Activated CD8-positive, alpha-beta T cell treated with anti-CD3 and anti-CD28 coated beads for 36 hours (primary cell): Measurements from ENCODE around the gene GPR42. TPM values are rescaled to one million over a fixed set of nuclear protein-coding genes. Genes with fewer than 3 reads are reported as not detected.

Source experiments
- ATAC-seq: fragments of 200-7000 bp; cut with Tn5 transposase; one replicate; pipeline ENCODE4 v1.10.0; 2021; ENCODE audit warnings: mild to moderate bottlenecking, moderate library complexity
- CTCF ChIA-PET: fragments of 350-600 bp; sonication (Branson Sonifier 250); formaldehyde crosslinking; loops from one replicate; lab custom pipeline; 2021; ENCODE audit warnings: antibody characterized with exemption; lab: Charles Lee
- POLR2A ChIA-PET: fragments of 350-600 bp; sonication (Branson Sonifier 250); formaldehyde crosslinking; loops from one replicate; lab custom pipeline; 2021; ENCODE audit warnings: antibody characterized with exemption; lab: Charles Lee
- DNase-seq: peaks from one replicate; pipeline ENCODE4 v3.0.0-alpha.2; 2020
- H3K27ac Mint-ChIP-seq: one replicate; pipeline ENCODE4 v1.8.0; 2021; ENCODE audit warnings: mild to moderate bottlenecking, mixed read lengths
- H3K27me3 Mint-ChIP-seq: one replicate; pipeline ENCODE4 v1.8.0; 2021; ENCODE audit warnings: mixed read lengths
- H3K36me3 Mint-ChIP-seq: one replicate; pipeline ENCODE4 v1.8.0; 2021; ENCODE audit warnings: low read depth, mixed read lengths
- H3K4me1 Mint-ChIP-seq: one replicate; pipeline ENCODE4 v1.8.0; 2021; ENCODE audit warnings: low read depth, mixed read lengths
- H3K4me3 Mint-ChIP-seq: one replicate; pipeline ENCODE4 v1.8.0; 2021; ENCODE audit warnings: mild to moderate bottlenecking, moderate library complexity, mixed read lengths
- H3K9me3 Mint-ChIP-seq: one replicate; pipeline ENCODE4 v1.8.0; 2021; ENCODE audit warnings: mixed read lengths
- CTCF ChIP-seq: fragments of 200-600 bp; IDR thresholded peaks from one replicate; pipeline ENCODE4 v1.8.0; 2022; ENCODE audit warnings: antibody characterized with exemption, mild to moderate bottlenecking
- intact Hi-C: fragments of 100-400 bp; cut with micrococcal nuclease; formaldehyde crosslinking; loops from one replicate; pipeline ENCODE4 v1.10.0; 2022
- microRNA-seq: library from miRNA; unstranded; fragments of <30 nt; microRNA quantifications from one replicate; pipeline ENCODE4 v1.2.0, GENCODE V29; 2022; ENCODE audit warnings: borderline microRNAs expressed, borderline replicate concordance
- total RNA-seq, 2 experiments: library from RNA; stranded (reverse); gene quantifications; one replicate each; pipeline ENCODE4 v1.2.3, GENCODE V29; 2021

Gene GPR42
- total RNA-seq, 2 experiments from 2014 or later: 0.18 to 0.56 TPM

- peaks cover 17% of the 10 kb centered on the region for H3K27me3 Mint-ChIP-seq
- POLR2A ChIA-PET: interaction anchor here (0.6 kb wide), 1 partner anchor 28 kb away, joined by 3 read pairs; no protein-coding TSS in a partner anchor
- H3K9me3 Mint-ChIP-seq: no peaks in the 10 kb centered on the region
- H3K27ac Mint-ChIP-seq: no peak overlapping the region
- ATAC-seq: no peak
- H3K36me3 Mint-ChIP-seq: no peaks in the 10 kb centered on the region
- CTCF ChIA-PET: interaction anchor here (1.0 to 1.7 kb wide), 4 partner anchors 13 to 92 kb away, joined by 3 to 4 read pairs (median 3); no protein-coding TSS in a partner anchor
- H3K4me3 Mint-ChIP-seq: no peak overlapping the region
- intact Hi-C loops: no loop called here
- DNase-seq: no peak
- no peaks in the 10 kb centered on the region for H3K4me1 Mint-ChIP-seq
- no peak for TF ChIP-seq CTCF
Measured at GRCh38 chr19:35417713-35418534, 47.1 kb downstream of the GPR42 start.

GRCh38 chr19:35419046-35419445 is 48.2 kb downstream of the GPR42 start:
- Mint-ChIP-seq H3K9me3 (no peaks in the 10 kb centered on the region), H3K27ac (no peak overlapping the region), H3K27me3 (peaks cover 15% of the 10 kb centered on the region), H3K36me3 (no peaks in the 10 kb centered on the region), H3K4me3 (no peak overlapping the region), H3K4me1 (no peaks in the 10 kb centered on the region)
- no peak for DNase-seq
- intact Hi-C loops: no loop called here
- TF ChIP-seq CTCF: no peak
- ChIA-PET POLR2A (interaction anchor here (0.6 to 1.2 kb wide), 2 partner anchors 16 to 20 kb away, joined by 3 to 4 read pairs; no protein-coding TSS in a partner anchor), CTCF (interaction anchor here (1.0 to 1.5 kb wide), 2 partner anchors 12 to 44 kb away, joined by 3 to 4 read pairs; no protein-coding TSS in a partner anchor)
- no peak for ATAC-seq

- Mint-ChIP-seq H3K27ac (no peak overlapping the region), H3K36me3 (no peaks in the 10 kb centered on the region), H3K9me3 (no peaks in the 10 kb centered on the region), H3K4me1 (no peaks in the 10 kb centered on the region), H3K27me3 (peaks cover 12% of the 10 kb centered on the region), H3K4me3 (no peak overlapping the region)
- ChIA-PET CTCF (interaction anchor here (1.0 to 1.4 kb wide), 2 partner anchors 43 to 48 kb away, joined by 3 to 4 read pairs; no protein-coding TSS in a partner anchor), POLR2A (interaction anchor here (0.6 to 1.2 kb wide), 2 partner anchors 16 to 21 kb away, joined by 3 to 4 read pairs; no protein-coding TSS in a partner anchor)
- no peak for DNase-seq
- intact Hi-C loops: no loop called here
- no peak for ATAC-seq
- TF ChIP-seq CTCF: no peak
Measured at GRCh38 chr19:35419805-35420204, 48.9 kb downstream of the GPR42 start.

- DNase-seq (no peak), ATAC-seq (no peak)
- CTCF ChIA-PET: interaction anchor here (1.4 kb wide), 1 partner anchor 47 kb away, joined by 4 read pairs; no protein-coding TSS in a partner anchor
- no peak overlapping the region for H3K4me3 Mint-ChIP-seq
- no peak for TF ChIP-seq CTCF
- peaks cover 7% of the 10 kb centered on the region for H3K27me3 Mint-ChIP-seq
- H3K4me1 Mint-ChIP-seq: no peaks in the 10 kb centered on the region
- no peaks in the 10 kb centered on the region for H3K9me3 Mint-ChIP-seq
- POLR2A ChIA-PET: no interaction called here
- H3K36me3 Mint-ChIP-seq: no peaks in the 10 kb centered on the region
- intact Hi-C loops: no loop called here
- no peak overlapping the region for H3K27ac Mint-ChIP-seq
Measured at GRCh38 chr19:35421362-35421761, 50.5 kb downstream of the GPR42 start.

Small RNA genes within 50 kb of the gene (microRNA-seq; reads per million reads assigned to microRNA genes)
- 0.91 reads per million for gene MIR5196

Other genes starting within 250 kb of the GPR42 start
- gene LGI4, start 236.0 kb upstream of the GPR42 start, total RNA-seq: under 1 TPM; 0.25 to 0.27 TPM
- 1 to 10 TPM in 1 of 2 experiments, not detected in 1; 1.9 TPM for gene FXYD1, start 232.2 kb upstream of the GPR42 start, total RNA-seq
- under 1 TPM in 1 of 2 experiments, not detected in 1; 0.38 TPM for gene FXYD7, start 227.8 kb upstream of the GPR42 start, total RNA-seq
- gene FXYD5, start 216.3 kb upstream of the GPR42 start, total RNA-seq: 100 to 1,000 TPM; 225 to 241 TPM
- not detected for gene FAM187B, start 142.3 kb upstream of the GPR42 start, total RNA-seq
- 10 to 100 TPM; 20.0 to 20.6 TPM for gene LSR, start 122.1 kb upstream of the GPR42 start, total RNA-seq
- 100 to 1,000 TPM; 111 to 115 TPM for gene USF2, start 102.1 kb upstream of the GPR42 start, total RNA-seq
- gene HAMP, start 88.5 kb upstream of the GPR42 start, total RNA-seq: under 1 TPM in 1 of 2 experiments, not detected in 1; 0.32 TPM
- under 1 TPM; 0.20 to 0.31 TPM for gene MAG, start 78.9 kb upstream of the GPR42 start, total RNA-seq
- 1 to 10 TPM; 2.3 to 2.8 TPM for gene CD22, start 41.9 kb upstream of the GPR42 start, total RNA-seq
- not detected for gene FFAR1, start 23.2 kb upstream of the GPR42 start, total RNA-seq
- 1 to 10 TPM; 1.1 to 1.2 TPM for gene FFAR3, start 12.6 kb upstream of the GPR42 start, total RNA-seq
- not detected for gene FFAR2, start 77.2 kb downstream of the GPR42 start, total RNA-seq
- gene KRTDAP, start 119.4 kb downstream of the GPR42 start, total RNA-seq: not detected
- gene DMKN, start 142.6 kb downstream of the GPR42 start, total RNA-seq: 1 to 10 TPM in 1 of 2 experiments, under 1 TPM in 1; 0.68 to 1.1 TPM
- gene SBSN, start 157.2 kb downstream of the GPR42 start, total RNA-seq: not detected
- not detected for gene GAPDHS, start 162.4 kb downstream of the GPR42 start, total RNA-seq
- 10 to 100 TPM; 81.7 to 86.6 TPM for gene TMEM147, start 174.6 kb downstream of the GPR42 start, total RNA-seq
- not detected for gene ATP4A, start 192.6 kb downstream of the GPR42 start, total RNA-seq
- gene PMIS2, start 215.1 kb downstream of the GPR42 start, total RNA-seq: not detected
- gene HAUS5, start 241.7 kb downstream of the GPR42 start, total RNA-seq: 10 to 100 TPM; 38.3 to 40.0 TPM